ENCODE data around the gene ME1. TPM values are rescaled to one million over a fixed set of nuclear protein-coding genes. Genes with fewer than 3 reads are reported as not detected.
"Not testable (repeated sequence)": the region's sequence is repeated elsewhere in the genome, so short reads cannot be mapped to it uniquely, and the experiment has no call there.

Gene ME1
- total RNA-seq, 3 donors from 2014 or later = 5.2 to 34.6 (median 7.2) TPM

GRCh38 chr6:83464381-83465140 is 33.7 kb upstream of the ME1 start:
- no peak for TF ChIP-seq POLR2A (IDR thresholded peaks at IDR 0.05)
- H3K27me3 ChIP-seq = no peaks in the 10 kb centered on the region
- H3K9me3 ChIP-seq = no peaks in the 10 kb centered on the region
- no peak for DNase-seq (ENCODE audit: low spot score in 2 of 2)
- H3K4me1 ChIP-seq = no peaks in the 10 kb centered on the region
- H3K27ac ChIP-seq = no peak overlapping the region
- H3K36me3 ChIP-seq = no peaks in the 10 kb centered on the region
- no peak overlapping the region for H3K4me3 ChIP-seq
- intact Hi-C loops (cut with DNase I; ENCODE audit: low total_unique reads) = no loop called here

DNA sequence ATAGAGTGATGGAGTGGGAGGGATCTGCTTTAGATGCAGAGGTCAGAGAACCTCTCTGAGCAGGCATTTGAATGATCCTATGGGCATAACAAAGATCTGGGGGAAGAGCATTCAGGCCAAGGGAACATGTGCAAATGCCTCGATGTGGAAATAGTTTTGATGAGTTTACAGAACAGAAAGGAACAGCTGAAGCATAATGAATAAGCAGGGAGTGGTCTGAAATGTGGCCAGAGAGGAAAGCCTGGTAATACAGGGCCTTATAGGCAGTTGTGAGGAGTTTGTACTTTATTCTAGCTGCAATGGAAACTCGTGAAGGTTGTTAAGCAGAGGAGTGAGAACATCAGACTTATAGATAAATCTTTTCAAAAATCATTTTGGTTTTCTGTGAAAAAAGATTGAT is 33.0 kb upstream of the ME1 start:
- Histone ChIP-seq H3K9me3 (no peaks in the 10 kb centered on the region), H3K27me3 (no peaks in the 10 kb centered on the region), H3K36me3 (no peaks in the 10 kb centered on the region), H3K4me3 (no peak overlapping the region), H3K4me1 (no peaks in the 10 kb centered on the region), H3K27ac (no peak overlapping the region)
- TF ChIP-seq POLR2AphosphoS5 (IDR thresholded peaks at IDR 0.05) (no peak), POLR2A (IDR thresholded peaks at IDR 0.05) (no peak)
- TF ChIP-seq, protein P1, sequence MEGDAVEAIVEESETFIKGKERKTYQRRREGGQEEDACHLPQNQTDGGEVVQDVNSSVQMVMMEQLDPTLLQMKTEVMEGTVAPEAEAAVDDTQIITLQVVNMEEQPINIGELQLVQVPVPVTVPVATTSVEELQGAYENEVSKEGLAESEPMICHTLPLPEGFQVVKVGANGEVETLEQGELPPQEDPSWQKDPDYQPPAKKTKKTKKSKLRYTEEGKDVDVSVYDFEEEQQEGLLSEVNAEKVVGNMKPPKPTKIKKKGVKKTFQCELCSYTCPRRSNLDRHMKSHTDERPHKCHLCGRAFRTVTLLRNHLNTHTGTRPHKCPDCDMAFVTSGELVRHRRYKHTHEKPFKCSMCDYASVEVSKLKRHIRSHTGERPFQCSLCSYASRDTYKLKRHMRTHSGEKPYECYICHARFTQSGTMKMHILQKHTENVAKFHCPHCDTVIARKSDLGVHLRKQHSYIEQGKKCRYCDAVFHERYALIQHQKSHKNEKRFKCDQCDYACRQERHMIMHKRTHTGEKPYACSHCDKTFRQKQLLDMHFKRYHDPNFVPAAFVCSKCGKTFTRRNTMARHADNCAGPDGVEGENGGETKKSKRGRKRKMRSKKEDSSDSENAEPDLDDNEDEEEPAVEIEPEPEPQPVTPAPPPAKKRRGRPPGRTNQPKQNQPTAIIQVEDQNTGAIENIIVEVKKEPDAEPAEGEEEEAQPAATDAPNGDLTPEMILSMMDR (IDR thresholded peaks at IDR 0.05) = no peak
- intact Hi-C loops (cut with DNase I; ENCODE audit: low total_unique reads) = no loop called here
- DNase-seq (ENCODE audit: low spot score in 2 of 2) = no peak

- intact Hi-C loops (cut with DNase I; ENCODE audit: low total_unique reads) = no loop called here
Observed at GRCh38 chr6:83462524-83462923, 31.7 kb upstream of the ME1 start.

GRCh38 chr6:83461438-83461837 is 30.6 kb upstream of the ME1 start:
- H3K4me1 ChIP-seq = no peaks in the 10 kb centered on the region
- intact Hi-C loops (cut with DNase I; ENCODE audit: low total_unique reads) = no loop called here
- H3K27ac ChIP-seq = no peak overlapping the region
- no peaks in the 10 kb centered on the region for H3K9me3 ChIP-seq
- H3K27me3 ChIP-seq = no peaks in the 10 kb centered on the region
- H3K36me3 ChIP-seq = no peaks in the 10 kb centered on the region
- no peak overlapping the region for H3K4me3 ChIP-seq
- TF ChIP-seq POLR2AphosphoS5 (IDR thresholded peaks at IDR 0.05) (no peak), POLR2A (IDR thresholded peaks at IDR 0.05) (no peak)
- TF ChIP-seq, protein P1 (IDR thresholded peaks at IDR 0.05) = no peak
- no peak for DNase-seq (ENCODE audit: low spot score in 2 of 2)

More at GRCh38 chr6:83462524-83462923, 31.7 kb upstream of the ME1 start:
- H3K27ac ChIP-seq = no peak overlapping the region
- H3K27me3 ChIP-seq = no peaks in the 10 kb centered on the region
- H3K36me3 ChIP-seq = no peaks in the 10 kb centered on the region
- H3K9me3 ChIP-seq = no peaks in the 10 kb centered on the region
- no peak for DNase-seq (ENCODE audit: low spot score in 2 of 2)
- no peaks in the 10 kb centered on the region for H3K4me1 ChIP-seq
- H3K4me3 ChIP-seq = no peak overlapping the region
- TF ChIP-seq POLR2A (IDR thresholded peaks at IDR 0.05) (no peak), POLR2AphosphoS5 (IDR thresholded peaks at IDR 0.05) (no peak)
- TF ChIP-seq, protein P1 (IDR thresholded peaks at IDR 0.05) = no peak

GRCh38 chr6:83459663-83460062 is 28.8 kb upstream of the ME1 start:
- H3K27me3 ChIP-seq = no peaks in the 10 kb centered on the region
- no peaks in the 10 kb centered on the region for H3K4me1 ChIP-seq
- no peak for TF ChIP-seq POLR2A (IDR thresholded peaks at IDR 0.05)
- TF ChIP-seq, protein P1 (IDR thresholded peaks at IDR 0.05) = no peak
- no peak for TF ChIP-seq POLR2AphosphoS5 (IDR thresholded peaks at IDR 0.05)
- no peaks in the 10 kb centered on the region for H3K9me3 ChIP-seq
- no peaks in the 10 kb centered on the region for H3K36me3 ChIP-seq
- H3K4me3 ChIP-seq = no peak overlapping the region
- intact Hi-C loops (cut with DNase I; ENCODE audit: low total_unique reads) = loop anchor here (2.0 kb wide), 1 partner anchor 21 kb away; no protein-coding TSS in a partner anchor
- no peak overlapping the region for H3K27ac ChIP-seq
- no peak for DNase-seq (ENCODE audit: low spot score in 2 of 2)

DNA sequence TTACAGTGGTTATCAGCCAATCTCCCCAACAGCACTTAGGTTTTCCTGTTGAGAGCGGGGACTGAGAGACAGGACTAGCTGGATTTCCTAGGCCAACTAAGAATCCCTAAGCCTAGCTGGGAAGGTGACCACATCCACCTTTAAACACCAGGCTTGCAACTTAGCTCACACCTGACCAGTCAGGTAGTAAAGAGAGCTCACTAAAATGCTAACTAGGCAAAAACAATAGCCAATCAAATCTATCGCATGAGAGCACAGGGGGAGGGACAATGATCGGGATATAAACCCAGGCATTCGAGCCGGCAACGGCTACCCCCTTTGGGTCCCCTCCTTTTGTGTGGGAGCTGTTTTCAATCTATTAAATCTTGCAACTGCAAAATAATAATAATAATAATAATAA is 19.2 kb upstream of the ME1 start:
- intact Hi-C loops (cut with DNase I; ENCODE audit: low total_unique reads) = not testable (repeated sequence)

DNA sequence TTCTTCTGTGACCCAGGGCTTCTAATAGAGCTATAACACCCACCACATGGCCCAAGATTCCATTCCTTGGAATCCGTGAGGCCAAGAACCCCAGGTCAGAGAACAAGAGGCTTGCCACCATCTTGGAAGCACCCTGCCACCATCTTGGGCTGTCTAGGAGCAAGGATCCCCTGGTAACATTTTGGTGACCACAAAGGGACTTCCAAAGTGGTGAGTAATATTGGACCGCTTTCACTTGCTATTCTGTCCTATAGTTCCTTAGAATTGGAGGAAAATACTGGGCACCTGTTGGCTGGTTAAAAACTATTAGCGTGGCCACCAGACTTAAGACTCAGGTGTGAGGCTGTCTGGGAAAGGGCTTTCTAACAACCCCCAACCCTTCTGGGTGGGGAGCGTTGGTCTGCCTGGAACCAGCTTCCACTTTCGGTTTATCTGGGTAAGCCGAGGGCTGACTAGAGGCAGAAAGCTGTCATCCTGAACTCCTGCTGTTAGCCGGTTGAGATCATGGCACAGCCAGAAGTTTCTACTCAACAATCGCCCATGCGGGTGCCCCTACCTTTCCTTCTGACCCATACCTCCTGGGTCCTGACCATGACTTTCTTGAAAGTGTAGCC is 13.3 kb upstream of the ME1 start:
- H3K27me3 ChIP-seq; intact Hi-C loops (cut with DNase I; ENCODE audit: low total_unique reads); H3K27ac ChIP-seq; DNase-seq (ENCODE audit: low spot score in 2 of 2); H3K9me3 ChIP-seq; H3K4me3 ChIP-seq; H3K4me1 ChIP-seq; H3K36me3 ChIP-seq: not testable (repeated sequence)

More for the DNA sequence above, 19.2 kb upstream of the ME1 start:
- not testable (repeated sequence) for DNase-seq (ENCODE audit: low spot score in 2 of 2); H3K4me1 ChIP-seq; H3K27ac ChIP-seq; H3K9me3 ChIP-seq; H3K27me3 ChIP-seq; H3K36me3 ChIP-seq; H3K4me3 ChIP-seq

Measured in breast epithelium (tissue), 4 donors.